Ovary (tissue), 3 donors: ENCODE measurements around the gene CYP2R1.

Source experiments
- CTCF ChIP-seq, 3 donors: fragments of 450-650 bp in 2 of 3; fragments of 200-600 bp in 1 of 3; IDR thresholded peaks; one replicate each; pipeline versions ENCODE4 v1.5.1 to v1.8.0; 2016 to 2022; ENCODE audit warnings: antibody characterized with exemption in 3 of 3, mild to moderate bottlenecking in 1 of 3
- POLR2A ChIP-seq: fragments of 450-650 bp; IDR thresholded peaks from one replicate; pipeline ENCODE4 v1.6.1; 2017; ENCODE audit warnings: antibody characterized with exemption, mild to moderate bottlenecking, moderate library complexity
- donor health status: DM: no; HTN: no; CAD: no.

GRCh38 chr11:14906578-14906977 is 14.5 kb upstream of the CYP2R1 start:
- no peak for TF ChIP-seq CTCF (IDR thresholded peaks at IDR 0.05)
- TF ChIP-seq POLR2A = no peak
